ENCODE measurements around the gene ZFPM1.

The ZFPM1 gene

DNA sequence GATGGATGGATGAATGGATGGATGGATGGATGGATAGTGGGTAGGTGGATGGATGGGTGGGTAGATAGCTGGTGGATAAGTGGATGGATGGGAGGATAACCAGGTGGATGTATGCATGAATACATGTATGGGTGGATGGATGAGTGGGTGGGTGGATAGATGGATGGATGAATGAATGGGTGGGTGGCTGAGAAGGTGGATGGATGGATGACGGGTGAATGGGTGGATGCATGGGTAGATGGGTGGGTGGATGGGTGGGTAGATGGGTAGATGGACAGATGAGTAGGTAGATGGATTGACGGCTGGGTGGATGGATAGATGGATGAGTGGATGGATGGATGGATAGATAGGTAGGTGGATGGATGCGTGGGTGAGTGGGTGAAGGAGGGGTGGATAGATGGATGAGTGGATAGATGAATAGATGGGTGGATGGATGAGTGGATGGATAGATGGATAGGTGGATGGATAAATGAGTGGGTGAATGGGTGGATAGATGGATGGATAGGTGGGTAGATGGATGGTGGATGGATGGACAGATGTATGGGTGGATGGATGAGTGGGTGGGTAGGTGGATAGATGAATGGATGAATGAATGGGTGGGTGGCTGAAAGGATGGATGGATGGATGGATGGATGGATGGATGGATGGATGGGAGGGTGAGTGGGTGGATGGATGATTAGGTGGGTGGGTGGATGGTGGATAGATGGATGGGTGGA, 67.0 kb downstream of the ZFPM1 start:
- no peak overlapping the region for H3K4me3 ChIP-seq (ENCODE audit: low read depth, low read length)
- DNase-seq (ENCODE audit: low read depth), result no peak

GRCh38 chr16:88521674-88522073, 68.6 kb downstream of the ZFPM1 start:
- DNase-seq (ENCODE audit: low read depth), result no peak
- no peak overlapping the region for H3K4me3 ChIP-seq (ENCODE audit: low read depth, low read length)

DNA sequence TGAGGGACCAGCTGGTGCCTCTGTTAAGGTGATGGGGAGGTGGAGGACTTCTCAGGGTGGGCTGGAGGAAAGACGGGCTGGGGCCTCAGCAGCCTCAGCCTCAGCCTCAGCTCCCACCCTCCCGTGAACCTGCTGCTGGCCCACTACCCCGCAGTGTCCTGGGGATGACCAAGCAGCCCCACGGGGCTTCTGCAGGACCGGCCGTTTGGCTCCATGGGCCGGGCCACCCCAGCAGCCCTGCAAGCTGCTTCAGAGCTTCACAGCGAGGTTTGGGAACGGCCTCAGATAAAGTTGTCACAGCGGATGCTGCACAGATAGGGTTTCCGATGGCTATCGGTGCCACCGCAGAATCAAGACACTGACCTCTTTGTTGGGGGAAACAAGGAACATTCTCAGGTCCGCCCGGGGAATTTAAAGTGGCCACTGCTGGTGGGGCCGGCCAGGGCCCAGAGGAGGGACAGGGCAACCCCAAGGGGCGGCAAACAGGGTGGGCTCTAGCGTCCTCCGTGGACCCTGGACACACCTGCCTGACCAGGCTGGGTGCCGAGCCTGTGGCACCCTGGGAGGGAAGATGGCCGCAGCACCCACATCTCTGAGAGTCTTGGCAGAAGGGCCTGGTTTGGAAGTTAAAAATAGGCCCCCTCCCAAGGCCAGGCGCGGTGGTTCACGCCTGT, 69.3 kb downstream of the ZFPM1 start:
- no peak for DNase-seq (ENCODE audit: low read depth)
- H3K4me3 ChIP-seq (ENCODE audit: low read depth, low read length), result no peak overlapping the region

DNA sequence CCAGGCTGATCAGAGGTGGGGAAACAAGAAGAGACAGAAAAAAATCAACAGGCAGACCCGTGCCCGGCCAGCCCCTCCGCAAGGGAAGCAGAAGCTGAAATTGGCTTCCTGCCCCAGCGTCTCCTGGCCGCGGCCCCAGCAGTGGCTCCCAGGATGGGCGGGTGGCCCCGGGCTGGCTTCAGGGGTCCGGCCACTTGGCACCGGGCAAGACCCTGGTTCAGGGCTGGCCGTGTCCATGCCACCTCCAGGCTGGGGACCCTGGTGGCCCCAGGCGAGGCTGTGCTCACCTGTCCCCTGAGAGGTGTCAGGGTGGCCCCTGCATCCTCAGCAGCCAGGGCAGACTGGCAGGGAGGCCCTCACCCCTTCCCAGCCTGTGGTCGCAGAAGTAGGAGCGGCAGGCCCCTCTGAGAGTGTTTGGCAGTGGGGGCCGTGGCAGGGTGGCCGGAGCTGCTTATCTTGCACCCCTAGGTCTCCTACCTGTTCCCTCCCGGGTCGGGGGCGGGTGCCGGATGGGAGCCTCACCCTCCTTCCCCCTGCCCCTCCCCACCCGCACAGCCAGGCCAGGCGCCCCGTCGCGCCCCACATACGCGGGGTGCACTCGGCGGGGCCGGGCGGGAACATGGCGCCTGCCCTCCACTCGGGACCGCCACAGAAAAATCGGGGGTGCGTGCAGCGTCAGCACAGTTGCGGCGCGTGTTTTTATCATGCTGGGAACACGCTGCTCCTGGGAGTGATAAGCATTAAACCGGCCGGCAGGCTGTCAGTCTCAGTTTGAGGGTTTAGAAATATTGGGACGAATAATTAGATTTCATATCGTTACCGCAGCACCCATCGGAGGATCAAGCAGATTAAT, 70.5 kb downstream of the ZFPM1 start:
- no peak overlapping the region for H3K4me3 ChIP-seq (ENCODE audit: low read depth, low read length)

GRCh38 chr16:88524274-88524972, 71.3 kb downstream of the ZFPM1 start:
- H3K4me3 ChIP-seq (ENCODE audit: low read depth, low read length), result no peak overlapping the region
- DNase-seq (ENCODE audit: low read depth), result no peak

More for the DNA sequence above, 70.5 kb downstream of the ZFPM1 start:
- DNase-seq (ENCODE audit: low read depth), result no peak

DNA sequence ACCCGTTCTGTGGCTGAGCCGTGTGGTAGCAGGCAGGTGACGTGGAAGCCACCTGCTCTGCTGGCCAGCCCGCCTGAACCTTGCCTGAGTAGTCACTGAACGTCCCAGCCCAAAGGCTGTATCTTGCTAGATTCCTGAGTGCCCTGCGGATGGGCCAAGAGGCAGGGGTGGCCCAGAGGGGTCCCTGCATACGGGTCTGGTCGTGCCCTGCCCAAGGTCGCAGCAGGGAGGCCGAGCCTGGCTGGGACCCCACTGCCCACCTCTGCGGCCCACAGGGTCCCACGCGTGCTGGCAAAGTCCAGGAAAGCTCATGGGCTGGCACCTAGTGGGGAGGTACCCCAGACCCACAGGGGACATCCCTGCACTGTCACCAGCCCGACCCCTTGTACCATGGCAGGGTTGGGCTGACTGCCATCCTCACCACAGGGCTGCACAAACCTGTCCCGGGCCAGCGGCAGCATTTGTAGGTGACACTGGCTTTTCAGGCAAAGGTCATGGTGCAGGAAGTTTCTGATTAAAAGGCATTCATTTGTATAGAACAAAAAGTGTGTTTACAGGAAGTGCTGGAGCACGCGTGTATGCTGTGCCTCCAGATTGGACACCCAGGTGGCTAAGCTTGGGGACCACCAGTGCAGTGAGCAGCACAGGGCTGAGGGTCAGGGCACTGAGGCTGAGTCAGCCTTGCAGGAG, 72.0 kb downstream of the ZFPM1 start:
- DNase-seq (ENCODE audit: low read depth), result no peak
- no peak overlapping the region for H3K4me3 ChIP-seq (ENCODE audit: low read depth, low read length)

DNA sequence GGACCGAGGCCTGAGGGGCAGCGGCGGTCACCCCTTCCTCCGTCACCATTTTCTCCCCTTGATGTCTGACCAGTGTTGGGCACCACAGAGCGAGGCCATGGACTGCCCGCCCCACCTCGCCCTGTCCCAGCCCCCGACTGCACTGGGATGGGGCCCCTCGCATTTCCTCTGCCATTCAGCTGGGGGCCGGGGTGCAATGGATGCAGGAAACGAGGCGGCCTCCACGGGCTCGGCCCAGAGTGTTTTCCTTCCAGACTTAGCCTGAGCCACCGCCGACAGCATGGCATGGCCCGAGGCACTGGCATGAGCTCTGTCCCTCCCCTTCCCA, 72.5 kb downstream of the ZFPM1 start:
- no peak overlapping the region for H3K4me3 ChIP-seq (ENCODE audit: low read depth, low read length)
- no peak for DNase-seq (ENCODE audit: low read depth)

DNA sequence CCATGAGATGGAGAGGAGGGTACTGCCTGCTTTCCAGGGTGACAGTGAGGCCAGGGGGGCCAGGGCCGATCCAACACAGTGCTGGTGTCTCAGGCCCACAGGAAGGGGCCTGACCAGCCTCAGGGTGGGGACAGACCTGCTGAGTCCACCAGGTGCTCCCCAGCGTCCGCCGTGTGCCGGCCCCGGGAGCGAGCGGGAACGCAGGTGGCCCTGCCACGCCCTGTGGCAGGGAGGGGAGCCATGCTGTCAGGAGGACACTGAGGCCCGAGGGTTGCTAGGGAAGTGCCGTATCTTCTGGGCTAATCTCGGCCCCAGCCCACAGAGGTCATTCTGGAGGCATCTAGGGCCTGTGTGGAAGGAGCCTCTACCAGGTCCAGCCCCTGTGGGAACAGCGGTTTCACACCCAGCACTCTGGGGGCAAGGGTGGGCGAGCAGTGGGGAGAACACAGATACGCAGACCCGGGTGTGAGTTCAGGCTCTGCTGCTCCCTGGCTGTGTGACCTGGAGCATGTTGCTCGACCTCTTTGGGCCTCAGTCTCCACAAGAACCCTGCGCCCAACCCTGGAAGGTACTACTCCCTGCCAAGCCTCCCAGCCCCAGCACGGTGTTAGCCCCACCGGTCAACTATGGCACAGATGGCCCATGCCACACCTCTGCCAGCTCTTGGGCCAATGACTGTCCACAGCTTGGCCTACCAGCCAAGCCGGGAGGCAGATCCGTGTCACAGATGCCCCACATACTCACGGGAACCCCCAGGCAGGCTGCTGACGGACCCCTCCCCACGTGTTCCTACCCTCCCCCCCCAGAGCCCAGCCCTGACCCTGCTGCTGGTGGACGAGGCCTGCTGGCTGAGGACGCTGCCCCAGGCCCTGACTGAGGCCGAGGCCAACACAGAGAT, 73.2 kb downstream of the ZFPM1 start:
- no peak overlapping the region for H3K4me3 ChIP-seq (ENCODE audit: low read depth, low read length)
- DNase-seq (ENCODE audit: low read depth), result no peak

DNA sequence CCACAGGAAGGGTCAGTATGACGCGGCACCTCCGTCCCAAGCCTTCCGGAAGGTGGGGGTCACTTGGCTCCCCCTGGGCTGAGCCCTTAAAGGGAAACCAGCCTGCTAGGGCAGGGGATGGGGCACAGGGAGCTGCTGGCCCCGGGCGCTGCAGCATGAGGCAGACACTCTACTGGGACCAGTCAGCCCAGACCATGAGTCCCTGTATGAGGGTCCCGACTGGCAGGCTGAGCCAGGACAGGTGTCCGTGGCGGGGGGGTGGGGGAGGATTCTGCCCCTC, 73.8 kb downstream of the ZFPM1 start:
- no peak overlapping the region for H3K4me3 ChIP-seq (ENCODE audit: low read depth, low read length)
- no peak for DNase-seq (ENCODE audit: low read depth)

DNA sequence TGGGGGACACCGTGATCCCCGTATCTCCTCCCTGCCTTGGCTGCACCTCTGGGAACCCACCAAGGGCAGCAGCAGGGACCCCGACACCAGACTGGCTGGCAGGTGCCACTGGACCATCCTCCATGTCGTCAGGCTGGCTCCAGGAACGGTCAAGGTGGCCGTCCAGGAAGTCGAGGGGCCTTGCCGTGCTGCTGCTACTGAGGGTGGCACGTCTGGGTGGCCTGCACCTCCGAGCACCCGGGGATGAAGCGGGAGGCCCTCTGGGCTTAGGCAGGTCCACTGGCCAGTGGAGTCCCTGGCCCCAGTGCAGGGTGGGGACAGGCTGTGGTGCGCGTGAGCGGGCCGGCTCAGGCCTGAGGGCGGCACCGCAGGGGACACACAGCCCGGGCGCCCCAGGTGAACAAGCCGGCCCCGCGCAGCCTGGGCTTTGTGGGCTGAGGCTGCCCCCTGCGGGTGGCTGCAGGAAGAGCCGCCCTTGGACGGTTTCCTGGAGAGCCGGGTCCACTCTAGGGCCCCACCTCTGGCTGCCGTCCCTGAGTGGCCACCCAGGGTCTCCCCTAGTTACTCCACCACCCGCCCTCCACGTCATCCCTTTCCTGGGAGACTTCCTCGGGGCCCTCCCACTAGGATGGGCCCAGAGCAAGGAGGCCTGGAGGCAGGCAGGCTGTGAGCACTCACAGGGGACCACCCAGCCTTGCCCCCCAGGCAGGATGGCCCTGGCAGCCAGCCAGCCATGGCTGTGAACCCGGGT, 74.3 kb downstream of the ZFPM1 start:
- no peak for DNase-seq (ENCODE audit: low read depth)
- no peak overlapping the region for H3K4me3 ChIP-seq (ENCODE audit: low read depth, low read length)

- H3K4me3 ChIP-seq (ENCODE audit: low read depth, low read length), result no peak overlapping the region
- DNase-seq (ENCODE audit: low read depth), result no peak
Measured at GRCh38 chr16:88527937-88528743, 75.1 kb downstream of the ZFPM1 start.

- H3K4me3 ChIP-seq (ENCODE audit: low read depth, low read length), result no peak overlapping the region
- DNase-seq (ENCODE audit: low read depth), result no peak
Measured at GRCh38 chr16:88528902-88529318, 75.8 kb downstream of the ZFPM1 start.

DNA sequence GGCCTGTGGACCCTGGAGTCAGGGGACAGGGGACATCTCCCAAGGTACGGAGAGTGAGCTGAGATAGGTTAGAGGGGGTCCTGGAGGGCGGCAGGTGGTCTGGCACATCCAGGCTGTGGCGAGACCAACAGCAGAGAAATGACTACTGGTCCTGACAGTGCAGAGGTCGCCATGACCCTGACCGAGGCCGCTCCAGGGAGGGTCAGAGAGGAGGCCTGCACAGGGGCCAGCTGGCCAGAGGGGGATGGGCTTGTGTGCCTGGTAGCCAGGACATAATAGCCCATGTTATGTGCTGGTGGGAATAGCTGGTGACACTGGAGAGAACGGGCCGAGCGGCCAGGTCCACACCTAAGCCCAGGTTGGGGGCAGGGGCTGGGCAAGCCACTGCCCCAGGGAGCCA, 76.5 kb downstream of the ZFPM1 start:
- DNase-seq (ENCODE audit: low read depth), result no peak

GRCh38 chr16:88530051-88530857, 77.2 kb downstream of the ZFPM1 start:
- H3K4me3 ChIP-seq (ENCODE audit: low read depth, low read length), result no peak overlapping the region
- DNase-seq (ENCODE audit: low read depth), result no peak

More for the DNA sequence above, 76.5 kb downstream of the ZFPM1 start:
- no peak overlapping the region for H3K4me3 ChIP-seq (ENCODE audit: low read depth, low read length)

DNA sequence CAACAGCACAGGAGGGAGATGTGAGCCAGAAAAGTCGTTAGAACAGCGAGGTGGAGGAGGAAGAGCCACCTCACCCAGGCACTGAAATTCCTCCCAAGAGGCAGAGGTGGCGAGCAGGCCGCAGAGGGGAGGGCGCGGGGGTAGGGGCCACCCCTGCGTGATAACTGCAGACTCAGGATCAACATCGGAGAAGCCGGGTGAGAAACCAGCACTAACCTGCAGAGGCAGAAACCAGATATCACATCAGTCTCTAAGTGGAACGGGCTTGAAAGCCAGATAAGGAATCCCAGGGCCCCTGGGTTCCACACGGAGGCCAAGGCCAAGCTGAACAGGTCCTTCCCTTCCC, 77.8 kb downstream of the ZFPM1 start:
- no peak overlapping the region for H3K4me3 ChIP-seq (ENCODE audit: low read depth, low read length)
- DNase-seq (ENCODE audit: low read depth), result no peak

DNA sequence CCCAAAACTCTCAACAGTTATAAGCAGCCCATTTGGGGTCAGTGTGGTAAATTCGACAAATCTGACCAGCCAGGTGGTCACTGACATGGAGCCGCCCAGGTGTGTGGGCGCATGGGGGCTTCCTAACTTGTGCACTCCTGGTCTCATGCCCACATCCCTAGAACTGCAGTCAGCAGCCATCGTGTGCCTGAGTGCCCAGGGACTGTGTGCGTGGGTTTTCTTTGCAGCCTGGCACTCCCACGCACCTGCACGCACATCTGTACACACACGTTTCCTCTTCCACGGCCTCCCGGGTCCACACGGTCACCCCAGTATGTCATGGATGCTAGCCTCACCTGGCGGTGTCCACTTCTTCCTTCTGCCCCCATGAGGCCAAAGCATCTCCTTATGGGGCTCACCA, 78.3 kb downstream of the ZFPM1 start:
- DNase-seq (ENCODE audit: low read depth), result no peak
- no peak overlapping the region for H3K4me3 ChIP-seq (ENCODE audit: low read depth, low read length)
